ENCODE measurements around the gene CAMTA1.

Gene CAMTA1

DNA sequence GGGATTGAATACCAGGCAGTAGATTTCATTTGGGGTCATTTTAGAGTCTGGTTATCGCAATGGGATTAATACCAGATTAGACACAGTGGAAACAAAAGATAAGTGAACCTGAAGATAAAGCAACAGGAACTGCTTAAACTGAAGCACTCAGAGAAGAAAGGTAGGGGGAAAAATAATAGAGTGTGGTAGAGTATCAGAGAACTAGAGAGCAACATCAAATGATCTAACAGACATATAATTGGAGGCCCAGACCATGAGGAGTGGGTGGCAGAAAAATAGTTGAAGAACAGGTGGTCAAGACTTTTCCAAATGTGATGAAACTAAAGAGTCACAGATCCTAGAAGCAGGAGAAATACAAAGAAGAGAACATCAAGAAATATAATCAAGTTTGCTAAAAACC is 484.3 kb downstream of the CAMTA1 start:
- TF ChIP-seq, protein P1, sequence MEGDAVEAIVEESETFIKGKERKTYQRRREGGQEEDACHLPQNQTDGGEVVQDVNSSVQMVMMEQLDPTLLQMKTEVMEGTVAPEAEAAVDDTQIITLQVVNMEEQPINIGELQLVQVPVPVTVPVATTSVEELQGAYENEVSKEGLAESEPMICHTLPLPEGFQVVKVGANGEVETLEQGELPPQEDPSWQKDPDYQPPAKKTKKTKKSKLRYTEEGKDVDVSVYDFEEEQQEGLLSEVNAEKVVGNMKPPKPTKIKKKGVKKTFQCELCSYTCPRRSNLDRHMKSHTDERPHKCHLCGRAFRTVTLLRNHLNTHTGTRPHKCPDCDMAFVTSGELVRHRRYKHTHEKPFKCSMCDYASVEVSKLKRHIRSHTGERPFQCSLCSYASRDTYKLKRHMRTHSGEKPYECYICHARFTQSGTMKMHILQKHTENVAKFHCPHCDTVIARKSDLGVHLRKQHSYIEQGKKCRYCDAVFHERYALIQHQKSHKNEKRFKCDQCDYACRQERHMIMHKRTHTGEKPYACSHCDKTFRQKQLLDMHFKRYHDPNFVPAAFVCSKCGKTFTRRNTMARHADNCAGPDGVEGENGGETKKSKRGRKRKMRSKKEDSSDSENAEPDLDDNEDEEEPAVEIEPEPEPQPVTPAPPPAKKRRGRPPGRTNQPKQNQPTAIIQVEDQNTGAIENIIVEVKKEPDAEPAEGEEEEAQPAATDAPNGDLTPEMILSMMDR (conservative IDR thresholded peaks at IDR 0.05; ENCODE audit: low read depth, low read length) = no peak
- no peak for DNase-seq (ENCODE audit: low read depth)

GRCh38 chr1:7274256-7274655 is 489.0 kb downstream of the CAMTA1 start:
- TF ChIP-seq, protein P1 (conservative IDR thresholded peaks at IDR 0.05; ENCODE audit: low read depth, low read length) = no peak
- no peak overlapping the region for H3K4me3 ChIP-seq (ENCODE audit: low read depth, low read length)
- DNase-seq (ENCODE audit: low read depth) = no peak

More for the DNA sequence above, 484.3 kb downstream of the CAMTA1 start:
- H3K4me3 ChIP-seq (ENCODE audit: low read depth, low read length) = no peak overlapping the region

DNA sequence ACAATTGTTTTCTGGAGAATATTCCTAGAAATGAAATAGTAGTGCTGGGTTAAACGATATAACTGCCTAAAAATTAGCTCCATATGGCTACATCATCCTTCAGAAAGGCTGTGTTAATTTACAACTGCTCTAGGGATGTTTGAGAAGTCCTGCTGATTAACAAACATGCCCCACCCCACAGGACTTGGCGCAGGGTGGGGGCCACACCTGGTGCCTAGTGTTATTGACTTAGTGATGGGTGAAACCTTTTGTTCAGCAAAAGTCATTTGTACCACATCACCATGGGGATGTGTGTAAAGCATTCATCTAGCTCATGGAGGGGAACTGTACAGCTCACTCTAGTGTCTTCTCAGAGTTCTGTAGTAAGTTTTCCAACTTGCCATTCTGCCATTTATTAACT is 492.8 kb downstream of the CAMTA1 start:
- no peak overlapping the region for H3K4me3 ChIP-seq (ENCODE audit: low read depth, low read length)
- TF ChIP-seq, protein P1 (conservative IDR thresholded peaks at IDR 0.05; ENCODE audit: low read depth, low read length) = no peak
- DNase-seq (ENCODE audit: low read depth) = no peak

DNA sequence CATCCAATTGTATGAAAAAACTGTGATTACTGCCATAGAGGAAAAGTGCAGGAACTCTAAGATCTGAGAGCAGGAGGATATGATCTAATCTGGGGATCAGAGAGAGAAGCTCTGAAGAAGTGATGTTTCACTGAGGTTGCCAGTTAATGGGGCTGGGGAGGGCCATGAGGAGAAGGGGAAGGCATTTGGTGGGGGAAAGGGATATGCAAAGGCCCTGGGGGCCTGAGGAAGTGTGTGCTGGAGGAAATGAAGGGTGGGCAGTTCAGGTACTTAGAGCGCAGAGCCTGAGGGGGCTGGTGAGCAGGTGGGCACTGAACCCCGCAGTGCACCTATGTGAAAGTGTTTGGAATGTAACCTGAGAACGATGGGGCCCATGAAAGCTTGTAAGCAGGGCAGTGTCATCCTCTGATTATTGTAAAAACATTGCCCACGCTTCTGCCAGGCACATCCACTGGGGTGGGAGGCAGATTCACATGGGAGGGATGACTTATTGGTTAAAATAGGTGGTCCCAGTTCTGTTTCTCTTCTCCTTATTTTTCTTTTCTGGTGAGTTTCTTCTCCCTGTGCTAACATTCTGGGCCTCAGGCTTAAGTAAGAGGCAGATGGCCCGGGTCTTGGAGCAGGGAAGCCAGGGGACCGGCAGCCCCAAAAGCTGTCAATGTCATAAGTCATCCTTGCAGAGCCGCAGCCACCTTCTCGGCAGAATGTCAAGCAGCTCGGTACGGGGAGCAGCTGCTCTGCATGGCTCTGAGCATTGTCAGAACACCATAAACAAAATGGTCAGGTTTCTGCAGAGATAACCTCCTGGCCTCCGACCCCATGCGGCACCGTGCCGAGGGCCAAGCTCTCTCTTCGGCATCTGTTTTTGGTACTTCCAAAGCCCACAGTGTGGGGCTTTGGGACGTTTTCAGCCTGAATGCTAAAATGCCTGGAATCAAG is 493.8 kb downstream of the CAMTA1 start:
- no peak overlapping the region for H3K4me3 ChIP-seq (ENCODE audit: low read depth, low read length)
- TF ChIP-seq, protein P1 (conservative IDR thresholded peaks at IDR 0.05; ENCODE audit: low read depth, low read length) = no peak

GRCh38 chr1:7279769-7280168 is 494.5 kb downstream of the CAMTA1 start:
- TF ChIP-seq, protein P1 (conservative IDR thresholded peaks at IDR 0.05; ENCODE audit: low read depth, low read length) = no peak
- no peak overlapping the region for H3K4me3 ChIP-seq (ENCODE audit: low read depth, low read length)
- DNase-seq (ENCODE audit: low read depth) = no peak

More for the DNA sequence above, 493.8 kb downstream of the CAMTA1 start:
- DNase-seq (ENCODE audit: low read depth) = no peak

GRCh38 chr1:7280347-7280960 is 495.2 kb downstream of the CAMTA1 start:
- no peak overlapping the region for H3K4me3 ChIP-seq (ENCODE audit: low read depth, low read length)
- TF ChIP-seq, protein P1 (conservative IDR thresholded peaks at IDR 0.05; ENCODE audit: low read depth, low read length) = no peak
- DNase-seq (ENCODE audit: low read depth) = no peak

Data from choroid plexus epithelial cell (primary cell).